ENCODE measurements around the gene PAQR4. TPM values are rescaled to one million over a fixed set of nuclear protein-coding genes. Genes with fewer than 3 reads are reported as not detected.

The PAQR4 gene
- total RNA-seq, 1 donor from 2014 or later: 16.2 TPM

DNA sequence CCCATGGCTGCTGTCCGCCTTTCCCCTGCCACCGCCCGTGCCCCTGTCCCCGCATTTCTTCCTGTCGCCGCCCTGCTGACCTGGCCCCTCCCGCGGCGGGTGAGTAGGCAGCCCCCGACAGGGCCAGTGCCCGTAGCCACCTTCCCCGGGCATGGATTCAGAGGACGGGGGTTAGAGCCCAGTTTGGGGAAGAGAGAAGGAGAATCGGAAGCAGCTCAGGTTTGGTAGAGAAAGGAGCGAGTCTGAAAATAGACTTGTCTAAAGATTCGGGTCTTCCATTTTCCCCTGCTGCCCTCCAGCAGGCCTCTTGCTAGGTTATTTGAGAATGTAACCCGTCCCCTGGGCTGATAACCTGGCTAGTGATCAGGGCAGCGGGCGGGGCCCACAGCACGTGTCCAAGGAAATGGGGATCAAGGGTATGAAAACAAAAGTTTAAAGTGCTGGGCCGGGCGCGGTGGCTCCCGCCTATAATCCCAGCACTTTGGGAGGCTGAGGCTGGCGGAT, 35.7 kb downstream of the PAQR4 start:
- DNase-seq (ENCODE audit: low read depth, low spot score): no peak

DNA sequence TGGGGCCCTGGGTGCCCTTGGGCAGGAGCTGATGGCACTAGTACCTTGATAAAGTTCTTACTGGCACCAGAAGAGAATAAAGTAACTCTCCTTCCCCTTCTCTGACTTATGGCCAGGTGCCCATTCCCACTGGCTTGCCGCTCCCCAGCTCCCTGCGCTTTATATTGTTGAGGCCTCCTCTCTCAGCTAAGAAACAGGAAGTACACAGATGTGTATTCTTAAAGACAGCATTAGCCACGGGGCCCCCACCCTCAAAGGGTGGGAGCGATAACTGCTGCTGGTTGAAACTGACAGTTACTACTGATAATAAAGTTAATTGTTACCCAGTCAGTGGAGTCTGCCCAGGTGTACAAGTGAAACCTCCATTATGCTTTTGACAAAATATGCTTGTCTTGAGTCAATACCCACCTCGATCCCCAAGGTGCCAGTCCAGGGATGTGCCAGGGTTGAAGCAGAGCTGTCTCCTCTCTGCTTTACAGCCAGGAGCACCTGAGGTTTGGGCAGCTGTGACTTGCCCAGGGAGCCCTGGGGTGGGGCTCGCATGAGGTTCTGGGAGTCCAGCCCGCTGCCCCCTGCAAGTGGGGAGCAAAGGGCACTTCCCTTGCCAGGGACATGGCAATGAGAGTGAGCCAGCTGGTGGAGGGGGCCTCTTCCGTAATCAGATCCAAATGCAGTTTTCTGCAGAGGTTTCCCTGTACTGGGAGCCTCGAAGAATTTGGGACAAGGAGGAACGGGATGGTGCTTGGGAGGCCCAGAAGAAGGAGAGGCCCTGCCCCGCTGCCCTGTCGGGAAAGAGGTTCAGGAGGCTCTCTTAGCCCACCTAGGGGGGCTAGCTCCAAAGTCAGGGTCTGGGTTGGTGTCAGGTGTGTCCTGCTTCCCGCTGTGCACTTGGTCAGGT, 38.2 kb downstream of the PAQR4 start:
- DNase-seq (ENCODE audit: low read depth, low spot score): no peak

DNA sequence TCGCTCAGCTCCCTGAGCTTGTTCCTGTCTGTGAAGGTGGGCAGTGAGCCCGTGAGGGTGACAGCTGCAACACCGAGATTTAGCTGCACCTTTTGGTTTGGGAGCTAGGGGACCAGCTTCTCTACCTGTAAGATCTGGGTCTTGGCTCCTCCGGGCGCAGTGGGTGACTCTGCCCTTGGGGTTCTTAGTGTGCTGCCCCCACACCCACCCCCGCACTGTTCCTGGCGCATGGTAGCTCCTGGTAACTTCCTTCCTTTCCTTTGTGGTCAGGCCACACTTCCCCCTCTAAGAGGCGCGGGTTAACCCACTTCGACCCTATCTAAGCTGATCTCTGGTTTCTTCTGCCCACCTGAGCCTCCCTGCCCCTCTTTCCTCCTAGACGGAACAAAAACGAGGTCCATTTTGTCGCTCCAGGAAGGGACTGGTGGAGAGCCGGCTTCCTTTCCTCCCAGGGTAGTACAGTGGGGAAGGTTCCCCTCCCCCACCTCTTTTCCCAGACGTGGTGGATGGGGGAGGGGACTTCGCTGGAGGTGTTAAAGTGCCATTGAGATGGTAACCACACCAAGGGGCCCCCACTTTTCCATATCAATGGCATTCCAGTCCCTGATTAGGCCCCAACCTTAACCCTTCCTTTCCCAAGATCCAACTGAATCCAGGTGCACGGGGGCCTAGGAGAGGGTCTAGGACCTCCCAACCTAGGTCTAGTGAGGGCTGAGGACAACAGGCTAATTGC, 39.0 kb downstream of the PAQR4 start:
- DNase-seq (ENCODE audit: low read depth, low spot score): no peak

DNA sequence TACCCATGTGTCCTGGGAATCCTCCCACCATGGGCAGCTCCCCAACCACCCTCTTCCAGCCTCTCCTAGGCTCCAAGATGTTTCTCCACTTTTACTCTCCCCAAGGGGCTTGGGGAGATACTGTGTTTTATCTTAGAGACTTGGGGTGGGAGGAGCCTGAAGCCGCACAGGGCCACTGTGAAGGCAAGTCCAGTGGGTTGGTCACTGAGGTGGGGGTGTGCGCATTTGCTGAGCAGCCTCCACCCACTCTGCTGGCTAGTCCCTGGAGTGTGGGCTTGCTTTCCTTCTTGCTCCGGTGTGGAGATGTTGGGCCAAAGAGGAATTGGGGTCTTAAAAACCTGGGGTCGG, 39.5 kb downstream of the PAQR4 start:
- DNase-seq (ENCODE audit: low read depth, low spot score): no peak

DNA sequence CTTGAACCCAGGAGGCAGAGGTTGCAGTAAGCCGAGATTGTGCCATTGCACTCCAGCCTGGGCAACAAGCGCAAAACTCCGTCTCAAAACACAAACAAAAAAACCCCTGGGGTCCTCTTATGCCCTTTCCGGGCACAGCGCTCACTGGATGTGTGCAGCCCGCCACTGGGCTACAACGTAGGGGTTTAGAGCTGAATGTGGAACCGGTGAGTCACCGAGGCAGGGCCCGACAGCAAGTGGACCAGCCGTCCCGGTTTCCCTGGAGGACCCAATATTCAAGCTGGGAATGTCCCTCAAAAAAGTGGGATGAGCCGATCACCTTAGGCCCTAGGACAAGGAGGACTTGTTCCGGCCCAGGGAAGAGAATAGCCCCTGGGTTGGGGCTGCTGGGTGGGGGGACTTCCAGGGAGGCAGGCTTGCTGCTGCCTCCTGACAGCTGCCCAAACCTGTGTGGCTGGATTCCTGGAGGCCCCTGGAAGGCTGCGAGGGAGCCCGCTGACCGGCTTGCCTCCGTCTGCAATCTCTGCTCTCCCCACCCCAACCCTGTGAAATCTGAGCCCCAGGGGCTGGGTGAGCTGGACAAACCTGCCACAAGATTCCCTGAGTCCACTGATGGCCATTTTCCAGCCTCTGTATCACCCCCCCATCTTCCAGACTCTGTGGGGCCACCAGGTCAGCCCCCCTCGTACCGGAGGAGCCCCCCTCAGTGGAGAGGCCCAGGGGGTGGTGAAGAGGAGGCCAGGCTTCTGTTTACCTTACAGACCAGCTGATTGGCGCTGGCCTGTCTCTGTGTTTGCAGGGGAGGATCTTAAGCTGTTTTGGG, 40.6 kb downstream of the PAQR4 start:
- no peak for DNase-seq (ENCODE audit: low read depth, low spot score)

DNA sequence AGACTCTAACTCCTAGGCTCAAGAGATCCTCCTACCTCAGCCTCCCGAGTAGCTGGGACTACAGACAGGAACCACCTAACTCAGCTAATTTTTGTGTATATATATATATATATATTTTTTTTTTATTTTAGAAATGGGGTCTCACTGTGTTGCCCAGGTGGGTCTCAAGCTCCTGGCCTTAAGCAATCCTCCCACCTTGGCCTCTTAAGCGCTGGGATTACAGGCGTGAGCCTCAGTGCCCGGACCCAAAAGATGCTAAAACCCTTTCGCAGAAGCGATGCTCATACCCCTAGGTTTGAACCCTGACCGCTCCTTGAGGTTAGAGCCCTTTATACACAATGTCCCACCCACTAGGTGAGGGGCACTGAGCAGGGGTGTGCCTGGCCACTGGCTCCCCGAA, 41.4 kb downstream of the PAQR4 start:
- no peak for DNase-seq (ENCODE audit: low read depth, low spot score)

DNA sequence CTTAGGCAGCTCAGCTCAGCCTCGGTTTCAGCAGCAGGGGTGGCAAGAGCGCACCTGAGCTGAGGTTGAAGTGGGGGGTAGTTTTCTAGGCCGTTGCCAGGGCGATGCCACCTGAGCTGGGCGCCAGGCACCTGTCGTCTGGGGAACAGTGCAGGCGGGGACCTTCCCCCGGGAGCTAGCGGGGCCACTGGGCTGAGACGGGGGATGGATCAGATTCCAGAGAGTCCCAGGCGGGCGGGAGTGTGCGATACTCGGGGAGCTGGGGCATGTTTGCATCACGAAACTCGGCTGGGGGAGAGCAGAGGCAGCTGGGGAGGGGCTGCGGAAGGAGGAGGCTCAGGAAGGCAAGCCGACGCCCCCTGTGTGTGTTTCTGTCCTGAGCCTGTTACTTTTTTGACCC, 43.1 kb downstream of the PAQR4 start:
- no peak for DNase-seq (ENCODE audit: low read depth, low spot score)

DNA sequence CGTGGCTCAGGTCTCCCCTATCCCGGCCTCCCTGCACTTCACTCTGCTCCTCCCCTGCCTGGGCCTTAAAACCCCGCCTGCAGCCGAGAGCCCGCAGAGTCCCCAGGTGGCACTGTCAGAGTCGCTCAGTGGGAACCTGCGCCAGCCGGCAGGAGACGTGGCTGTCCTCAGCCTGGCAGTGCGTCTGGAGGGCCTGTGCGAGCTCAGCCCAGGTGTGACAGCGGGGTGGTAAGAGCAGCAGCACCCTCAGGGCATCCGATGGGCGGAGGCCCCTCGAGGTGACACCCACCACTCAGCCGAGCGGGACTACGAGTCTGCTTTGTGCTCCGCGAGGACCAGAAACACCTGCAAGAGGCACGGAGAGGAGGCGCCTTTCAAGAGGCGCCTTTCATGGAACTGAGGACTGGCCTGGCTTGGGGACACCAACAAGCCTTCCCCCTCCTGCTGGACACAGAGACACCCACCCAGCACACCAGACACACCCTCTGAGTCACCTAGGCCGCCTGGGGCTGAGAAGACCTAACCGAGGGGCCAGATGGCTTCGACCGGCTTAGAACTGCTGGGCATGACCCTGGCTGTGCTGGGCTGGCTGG, 43.8 kb downstream of the PAQR4 start, which contains the start of gene CLDN9:
Gene CLDN9 (plus strand): TSS at position 96 of the 593 bp plus-strand sequence. CDS start 440 bp downstream, at position 536.
- DNase-seq (ENCODE audit: low read depth, low spot score): no peak

DNA sequence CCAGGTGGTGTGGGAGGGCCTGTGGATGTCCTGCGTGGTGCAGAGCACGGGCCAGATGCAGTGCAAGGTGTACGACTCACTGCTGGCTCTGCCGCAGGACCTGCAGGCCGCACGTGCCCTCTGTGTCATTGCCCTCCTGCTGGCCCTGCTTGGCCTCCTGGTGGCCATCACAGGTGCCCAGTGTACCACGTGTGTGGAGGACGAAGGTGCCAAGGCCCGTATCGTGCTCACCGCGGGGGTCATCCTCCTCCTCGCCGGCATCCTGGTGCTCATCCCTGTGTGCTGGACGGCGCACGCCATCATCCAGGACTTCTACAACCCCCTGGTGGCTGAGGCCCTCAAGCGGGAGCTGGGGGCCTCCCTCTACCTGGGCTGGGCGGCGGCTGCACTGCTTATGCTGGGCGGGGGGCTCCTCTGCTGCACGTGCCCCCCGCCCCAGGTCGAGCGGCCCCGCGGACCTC, 44.4 kb downstream of the PAQR4 start:
- DNase-seq (ENCODE audit: low read depth, low spot score): no peak

DNA sequence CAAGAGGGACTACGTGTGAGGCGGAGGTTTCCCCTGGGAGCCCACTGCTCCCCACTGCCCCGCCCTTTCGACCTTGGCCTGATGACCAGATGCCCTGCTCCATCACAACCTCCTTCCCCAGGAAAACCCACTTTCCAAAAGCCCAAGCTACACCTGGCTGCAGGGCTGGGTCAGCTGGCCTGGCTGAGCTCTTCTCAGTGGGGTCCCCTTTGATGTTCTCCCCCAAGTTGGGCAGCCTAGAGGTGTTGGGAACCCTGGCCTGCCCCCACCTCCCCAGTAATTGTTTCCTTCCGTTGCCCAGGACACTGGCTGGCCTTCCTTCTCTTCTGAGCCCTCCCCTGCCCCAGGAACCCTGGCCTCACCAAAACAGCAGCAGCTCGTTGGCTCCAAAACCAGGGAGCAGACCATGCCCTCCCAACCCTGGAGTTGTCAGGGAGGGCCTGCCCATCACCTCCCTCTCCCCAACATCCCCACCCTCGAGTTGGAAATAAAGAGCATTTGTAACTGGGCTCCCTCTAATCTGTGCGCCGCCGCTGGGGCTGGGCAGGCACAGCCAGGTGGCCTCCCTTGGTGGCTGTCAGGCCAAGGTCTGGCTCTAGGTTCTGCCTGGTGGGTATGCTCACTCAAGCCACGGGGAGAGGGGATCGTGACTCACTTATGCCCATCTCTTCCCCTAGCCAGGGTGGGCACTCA, 45.0 kb downstream of the PAQR4 start:
- DNase-seq (ENCODE audit: low read depth, low spot score): no peak

DNA sequence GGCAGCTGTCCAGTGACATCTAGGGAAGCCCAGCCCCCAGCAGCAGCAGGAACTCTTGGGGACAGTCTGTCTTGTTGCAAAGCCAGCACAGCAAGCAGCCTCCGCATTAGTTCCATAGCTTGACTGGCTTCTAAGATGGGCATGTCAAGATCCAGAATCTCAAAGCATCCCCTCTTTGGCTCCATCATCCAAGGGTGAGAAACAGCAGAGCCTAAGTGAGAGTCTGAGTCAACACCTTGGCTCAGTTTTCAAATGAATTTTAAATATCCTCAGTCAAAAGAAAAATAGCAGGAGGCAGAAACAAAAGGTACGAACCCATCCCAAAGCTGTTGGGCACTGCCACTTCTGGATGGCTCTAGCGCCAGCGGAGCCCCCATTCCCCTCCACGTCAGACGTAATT, 45.8 kb downstream of the PAQR4 start:
- no peak for DNase-seq (ENCODE audit: low read depth, low spot score)

DNA sequence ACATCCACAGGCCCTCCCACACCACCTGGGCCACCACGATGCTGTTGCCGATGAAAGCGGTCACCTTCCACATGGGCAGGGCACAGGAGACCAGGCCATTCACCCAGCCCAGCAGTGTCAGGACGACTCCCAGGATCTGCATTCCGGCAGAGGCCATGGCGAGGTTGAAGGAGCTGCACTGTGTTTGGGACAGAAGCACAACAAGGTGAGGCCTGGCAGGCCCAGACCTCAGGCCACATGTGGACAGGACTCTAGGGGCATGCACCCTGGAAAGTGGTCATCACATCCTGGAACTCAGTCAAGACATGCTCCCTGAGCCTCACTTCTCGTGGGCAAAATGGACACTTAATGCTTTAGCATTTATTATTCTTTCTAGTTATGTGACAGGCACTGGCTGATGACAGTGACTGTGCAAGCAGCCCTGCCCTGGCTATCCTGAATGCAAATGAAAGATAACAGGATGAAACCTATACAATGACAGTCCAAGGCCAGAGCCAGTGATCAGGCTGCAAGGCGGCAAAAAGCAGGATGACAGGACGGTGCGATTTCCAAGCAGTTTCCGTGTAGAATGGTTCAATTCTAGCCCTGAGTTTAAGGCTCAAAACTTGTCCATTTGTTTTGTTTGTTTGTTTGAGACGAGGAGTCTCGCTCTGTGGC, 46.8 kb downstream of the PAQR4 start:
- no peak for DNase-seq (ENCODE audit: low read depth, low spot score)

DNA sequence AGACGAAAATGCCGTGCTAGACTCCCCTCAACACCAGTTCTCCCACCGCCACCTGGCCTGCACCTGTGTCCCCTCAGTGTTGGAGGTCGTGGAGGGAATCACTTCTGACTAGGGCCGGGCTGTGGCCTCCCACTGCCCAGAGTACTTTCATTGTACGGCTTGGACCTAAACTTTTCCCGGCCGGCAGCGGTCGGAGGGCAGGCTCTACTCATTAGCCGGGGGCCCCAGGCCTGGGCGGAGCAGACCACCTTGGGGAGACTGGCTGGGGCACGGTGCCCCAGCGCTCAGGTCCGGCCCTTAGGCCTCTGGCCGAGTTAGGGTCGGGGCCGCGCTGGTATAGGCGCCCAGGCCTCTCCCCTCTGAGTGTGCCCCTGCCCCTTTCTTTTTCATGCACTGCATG, 48.2 kb downstream of the PAQR4 start:
- DNase-seq (ENCODE audit: low read depth, low spot score): no peak

DNA sequence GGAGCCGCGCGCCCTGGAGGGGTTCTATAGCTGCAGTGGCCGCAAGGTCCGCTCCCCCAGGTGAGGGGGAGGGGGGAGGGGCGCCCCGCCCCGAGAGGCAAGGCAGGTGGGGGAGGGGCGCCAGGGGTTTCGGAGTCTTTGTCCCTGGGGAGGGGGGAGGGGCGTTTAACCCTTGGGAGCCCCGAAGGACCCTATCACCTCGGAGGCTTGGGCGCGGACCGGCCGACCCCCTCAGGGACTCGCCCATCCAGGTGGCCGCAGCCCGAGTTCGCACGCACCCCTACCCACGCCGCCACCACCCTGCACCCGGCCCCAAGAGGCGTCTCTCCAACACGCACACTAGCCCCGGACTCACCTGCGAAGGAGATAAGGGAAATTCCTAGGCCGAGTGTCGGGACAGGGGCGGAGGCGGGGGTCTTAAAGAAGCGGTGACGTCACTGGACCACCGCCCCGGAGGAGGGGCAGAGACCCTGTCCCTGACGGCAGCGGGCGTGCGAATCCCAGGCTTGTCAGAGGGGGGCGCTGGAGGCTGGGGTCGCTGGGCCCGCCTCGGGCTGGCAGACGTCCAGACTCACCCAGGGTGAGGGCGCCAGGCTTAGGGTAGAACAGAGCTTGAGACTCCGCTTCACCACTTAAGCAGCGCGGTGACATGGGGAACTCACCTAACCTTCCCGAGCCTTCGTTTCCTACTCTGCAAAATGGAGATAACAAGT, 48.8 kb downstream of the PAQR4 start, which contains the start of gene CLDN6:
Gene CLDN6 (minus strand): TSS at position 390 of the 713 bp plus-strand sequence. CDS start 2,162 bp downstream, outside the sequence.
- no peak for DNase-seq (ENCODE audit: low read depth, low spot score)

DNA sequence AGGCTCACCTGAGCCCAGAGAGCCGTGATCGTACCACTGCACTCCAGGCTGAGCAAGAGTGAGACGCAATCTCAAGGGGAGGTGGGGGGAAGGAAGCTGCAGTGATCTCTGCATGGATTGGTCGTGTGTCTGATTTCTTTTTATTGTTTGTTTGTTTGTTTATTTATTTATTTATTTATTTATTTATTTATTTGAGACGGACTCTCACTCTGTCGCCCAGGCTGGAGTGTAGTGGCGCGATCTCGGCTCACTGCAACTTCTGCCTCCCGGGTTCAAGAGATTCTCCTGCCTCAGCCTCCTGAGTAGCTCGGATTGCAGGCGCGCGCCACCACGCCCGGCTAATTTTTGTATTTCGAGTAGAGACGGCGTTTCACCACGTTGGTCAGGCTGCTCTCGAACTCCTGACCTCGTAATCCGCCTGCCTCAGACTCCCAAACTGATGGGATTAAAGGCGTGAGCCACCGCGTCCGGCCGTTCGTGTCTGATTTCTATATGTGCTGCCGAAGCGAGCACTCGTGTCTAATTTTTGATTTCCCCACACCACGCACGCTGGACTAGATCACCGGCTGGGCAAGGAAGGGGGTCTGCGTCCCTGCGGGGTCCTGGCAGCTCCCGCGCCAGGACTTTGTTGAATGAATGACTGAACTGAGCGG, 50.6 kb downstream of the PAQR4 start:
- DNase-seq (ENCODE audit: low read depth, low spot score): no peak

DNA sequence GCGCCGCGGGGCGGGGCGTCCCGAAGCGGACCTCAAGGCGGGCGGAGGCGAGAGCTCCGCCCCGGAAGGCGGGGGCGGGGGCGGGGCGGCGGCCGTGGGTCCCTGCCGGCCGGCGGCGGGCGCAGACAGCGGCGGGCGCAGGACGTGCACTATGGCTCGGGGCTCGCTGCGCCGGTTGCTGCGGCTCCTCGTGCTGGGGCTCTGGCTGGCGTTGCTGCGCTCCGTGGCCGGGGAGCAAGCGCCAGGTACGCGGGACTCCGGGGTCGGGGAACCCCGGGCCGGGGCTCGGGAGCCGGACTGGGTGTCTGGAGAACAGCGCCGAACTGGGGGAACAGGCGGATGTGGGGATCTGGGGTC, 51.1 kb downstream of the PAQR4 start, which contains the start of gene TNFRSF12A:
Gene TNFRSF12A (plus strand): TSS at position 122 of the 357 bp plus-strand sequence. CDS start 30 bp downstream, at position 152.
- DNase-seq (ENCODE audit: low read depth, low spot score): no peak

DNA sequence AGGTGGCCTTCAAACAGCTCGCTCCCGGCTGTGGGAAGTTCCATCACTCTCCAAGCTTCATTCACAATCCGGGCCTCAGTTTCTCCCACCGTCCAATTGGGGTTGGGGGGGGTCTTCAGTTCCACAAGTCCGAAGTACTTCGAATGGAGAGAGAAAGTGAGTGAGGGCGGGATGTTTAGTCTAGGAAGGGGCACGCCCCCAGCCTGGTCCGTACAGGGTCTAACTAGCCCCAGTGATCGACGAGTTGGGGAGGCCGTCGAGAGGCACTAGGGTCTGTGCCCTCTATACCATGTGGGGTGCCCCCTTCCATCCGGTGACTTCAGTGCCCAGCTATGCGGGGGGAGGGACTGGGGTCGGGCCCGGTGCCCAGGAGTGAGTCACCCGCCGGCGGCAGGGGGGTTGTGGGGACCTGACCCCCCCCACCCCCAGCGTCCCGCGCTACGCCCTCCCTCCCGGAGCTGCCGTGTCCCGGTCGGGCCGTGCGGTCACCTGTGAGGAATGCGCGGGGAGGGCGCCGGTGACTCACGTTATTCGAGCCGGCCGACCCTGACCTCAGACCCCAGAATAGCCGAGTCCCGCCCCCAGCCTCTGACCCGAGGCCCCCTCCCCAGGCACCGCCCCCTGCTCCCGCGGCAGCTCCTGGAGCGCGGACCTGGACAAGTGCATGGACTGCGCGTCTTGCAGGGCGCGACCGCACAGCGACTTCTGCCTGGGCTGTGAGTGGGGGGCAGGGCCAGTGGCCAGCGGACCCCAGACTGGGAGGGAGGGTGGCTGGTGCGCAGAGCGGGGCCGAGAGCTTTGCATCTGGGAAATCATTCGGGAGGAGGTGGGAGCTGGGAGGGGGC, 51.7 kb downstream of the PAQR4 start:
- DNase-seq (ENCODE audit: low read depth, low spot score): peak; percentile 66
